Stimulated activated CD4-positive, alpha-beta T cell treated with anti-CD3 and anti-CD28 coated beads, Interleukin-1b, Interleukin-23, amount 100 ng/mL, for 24 hours (primary cell): ENCODE results near the gene EVX2.

ENCODE experiments used
- DNase-seq, 4 experiments: peaks; one replicate each; pipeline ENCODE4 v3.0.0-alpha.2; 2020; ENCODE audit warnings: low read depth in 4 of 4, low spot score in 1 of 4

The EVX2 gene

GRCh38 chr2:176066645-176067588 lies 16.8 kb downstream of the EVX2 start:
- DNase-seq: no peak

- DNase-seq: no peak
These were observed 19.8 kb downstream of the EVX2 start for GRCh38 chr2:176063958-176064357.

GRCh38 chr2:176056406-176056805 lies 27.4 kb downstream of the EVX2 start:
- no peak for DNase-seq

- no peak for DNase-seq
These were observed 44.4 kb downstream of the EVX2 start for GRCh38 chr2:176039375-176039774.

- no peak for DNase-seq
These were observed 45.1 kb downstream of the EVX2 start for GRCh38 chr2:176038694-176039093.

GRCh38 chr2:176035013-176035691 lies 48.6 kb downstream of the EVX2 start:
- no peak for DNase-seq

GRCh38 chr2:176027806-176028205 lies 56.0 kb downstream of the EVX2 start:
- DNase-seq: no peak
